GM12873 (cell line): Measurements from ENCODE around the gene CFAP251.

Source experiments
- CTCF ChIP-seq: IDR thresholded peaks from 2 replicates; pipeline ENCODE4 v1.5.1; 2012; ENCODE audit warnings: low read depth, mild to moderate bottlenecking, moderate library complexity, low read length, control low read depth; ENCODE audit not compliant: insufficient read depth; ENCODE audit errors: missing control alignments

CFAP251 gene

GRCh38 chr12:121975021-121975420 is 56.6 kb downstream of the CFAP251 start:
- no peak for TF ChIP-seq CTCF

DNA sequence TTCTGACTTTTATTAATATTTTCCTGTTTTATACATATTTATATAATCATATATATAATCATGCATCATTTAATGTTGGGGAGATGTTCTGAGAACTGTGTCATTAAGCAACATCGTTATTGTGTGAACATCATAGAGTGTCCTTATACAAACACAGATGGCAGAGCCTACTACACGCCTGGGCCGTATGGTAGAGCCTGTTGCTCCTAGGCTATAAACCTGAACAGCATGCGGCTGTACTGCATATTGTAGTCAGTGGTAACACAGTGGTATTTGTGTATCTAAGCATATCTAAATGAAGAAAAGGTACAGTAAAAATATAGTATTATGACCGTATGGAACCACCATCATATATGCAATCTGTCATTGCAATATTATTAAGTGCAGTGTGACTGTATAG is 58.6 kb downstream of the CFAP251 start:
- TF ChIP-seq CTCF: no peak

DNA sequence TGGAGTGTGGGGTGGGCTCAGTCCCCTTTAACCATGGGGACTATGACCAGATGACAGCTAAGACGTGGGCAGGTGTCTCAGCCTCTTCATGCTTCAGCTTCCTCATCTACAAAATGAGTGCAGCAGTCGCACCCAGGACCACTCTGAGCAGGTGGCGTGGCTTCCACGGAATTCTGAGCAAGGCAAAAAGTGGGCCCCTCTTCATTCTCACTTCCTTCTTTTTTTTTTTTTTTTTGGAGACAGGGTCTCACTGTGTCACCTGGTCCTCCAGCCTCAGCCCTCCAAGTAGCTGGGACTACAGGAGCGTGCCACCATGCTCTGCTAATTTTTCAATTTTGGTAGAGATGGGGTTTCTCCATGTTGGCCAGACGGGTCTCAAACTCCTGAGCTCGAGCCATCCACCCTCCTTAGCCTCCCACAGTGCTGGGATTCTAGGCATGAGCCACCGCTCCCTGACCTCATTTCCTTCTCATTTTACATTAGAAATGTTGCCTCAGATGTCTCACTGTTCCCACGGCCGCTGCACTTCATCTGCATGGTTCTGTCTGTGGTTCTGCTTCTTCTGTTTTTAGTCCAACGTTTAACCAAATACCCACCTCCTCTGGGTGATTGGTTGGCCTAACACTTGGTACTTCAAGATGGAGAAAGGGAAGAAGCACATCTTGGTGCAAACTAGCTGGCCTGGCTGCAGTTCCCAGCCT is 61.9 kb downstream of the CFAP251 start:
- TF ChIP-seq CTCF: no peak

GRCh38 chr12:121980892-121981272 is 62.5 kb downstream of the CFAP251 start:
- no peak for TF ChIP-seq CTCF

- no peak for TF ChIP-seq CTCF
These were observed 63.1 kb downstream of the CFAP251 start for GRCh38 chr12:121981456-121981855.

GRCh38 chr12:121982950-121983349 is 64.6 kb downstream of the CFAP251 start:
- no peak for TF ChIP-seq CTCF

- no peak for TF ChIP-seq CTCF
These were observed 65.3 kb downstream of the CFAP251 start for GRCh38 chr12:121983536-121984210.
